Gastroesophageal sphincter (tissue), 3 donors: ENCODE data around the gene ARRB1.

Source experiments
- POLR2A ChIP-seq, 2 donors: fragments of 450-650 bp; IDR thresholded peaks; one replicate each; pipeline ENCODE4 v1.6.1; 2017; ENCODE audit warnings: antibody characterized with exemption in 2 of 2, mild to moderate bottlenecking in 2 of 2, moderate library complexity in 1 of 2
- TF ChIP-seq, protein P1 (sequence below), 4 experiments: fragments of 200-600 bp in 2 of 4; fragments of 450-650 bp in 2 of 4; sonication (generic) in 1 of 4; IDR thresholded peaks; one replicate each; pipeline ENCODE4 v1.5.1; 2017 to 2019; ENCODE audit warnings: antibody characterized with exemption in 4 of 4, mild to moderate bottlenecking in 2 of 4, moderate library complexity in 2 of 4

DNA sequence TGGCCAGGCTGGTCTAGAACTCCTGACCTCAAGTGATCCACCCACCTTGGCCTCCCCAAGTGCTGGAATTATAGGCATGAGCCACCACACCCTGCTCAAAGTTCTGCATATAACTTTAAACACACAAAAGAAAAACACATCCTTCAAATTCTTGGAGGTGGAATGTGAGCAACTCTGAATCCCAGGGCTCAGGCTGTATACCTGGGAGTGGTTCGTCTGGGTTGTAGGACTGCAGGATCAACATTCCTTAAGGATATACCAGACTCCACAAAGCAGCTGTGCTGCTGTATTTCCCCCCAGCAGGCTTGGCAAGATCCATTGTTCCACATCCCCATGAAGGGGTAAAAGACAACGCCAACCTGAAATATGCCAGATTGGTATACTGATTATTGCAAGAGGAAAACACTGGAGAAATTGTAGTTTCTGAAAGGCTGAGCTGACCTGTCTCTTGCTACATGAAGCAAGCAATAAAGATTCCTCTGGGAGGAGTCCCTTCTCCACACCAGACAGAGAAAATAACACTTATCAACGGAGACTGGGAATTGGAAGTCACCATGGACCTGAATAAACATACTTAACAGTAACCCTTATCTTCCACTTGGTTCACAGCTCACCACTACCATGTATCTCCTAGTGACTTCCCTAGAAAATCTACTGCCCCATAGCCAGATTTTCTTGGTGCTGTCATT lies 35.6 kb upstream of the ARRB1 start:
- TF ChIP-seq POLR2A (IDR thresholded peaks at IDR 0.05): no peak
- TF ChIP-seq, protein P1, sequence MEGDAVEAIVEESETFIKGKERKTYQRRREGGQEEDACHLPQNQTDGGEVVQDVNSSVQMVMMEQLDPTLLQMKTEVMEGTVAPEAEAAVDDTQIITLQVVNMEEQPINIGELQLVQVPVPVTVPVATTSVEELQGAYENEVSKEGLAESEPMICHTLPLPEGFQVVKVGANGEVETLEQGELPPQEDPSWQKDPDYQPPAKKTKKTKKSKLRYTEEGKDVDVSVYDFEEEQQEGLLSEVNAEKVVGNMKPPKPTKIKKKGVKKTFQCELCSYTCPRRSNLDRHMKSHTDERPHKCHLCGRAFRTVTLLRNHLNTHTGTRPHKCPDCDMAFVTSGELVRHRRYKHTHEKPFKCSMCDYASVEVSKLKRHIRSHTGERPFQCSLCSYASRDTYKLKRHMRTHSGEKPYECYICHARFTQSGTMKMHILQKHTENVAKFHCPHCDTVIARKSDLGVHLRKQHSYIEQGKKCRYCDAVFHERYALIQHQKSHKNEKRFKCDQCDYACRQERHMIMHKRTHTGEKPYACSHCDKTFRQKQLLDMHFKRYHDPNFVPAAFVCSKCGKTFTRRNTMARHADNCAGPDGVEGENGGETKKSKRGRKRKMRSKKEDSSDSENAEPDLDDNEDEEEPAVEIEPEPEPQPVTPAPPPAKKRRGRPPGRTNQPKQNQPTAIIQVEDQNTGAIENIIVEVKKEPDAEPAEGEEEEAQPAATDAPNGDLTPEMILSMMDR (IDR thresholded peaks at IDR 0.05): no peak
